K562 (cell line): ENCODE results near the gene ABLIM1.

ENCODE experiments used
- ARID2 ChIP-seq: fragments of 450-650 bp; IDR thresholded peaks from 2 replicates; pipeline ENCODE4 v1.6.1; 2017; ENCODE audit warnings: antibody characterized with exemption, mild to moderate bottlenecking
- FOS ChIP-seq: IDR thresholded peaks from 3 replicates; pipeline ENCODE4 v1.6.1; 2011; ENCODE audit not compliant: insufficient read length; ENCODE audit errors: extremely low read depth
- FOXA1 ChIP-seq: fragments of 450-650 bp; IDR thresholded peaks from 2 replicates; pipeline ENCODE4 v1.6.1; 2016; ENCODE audit warnings: mild to moderate bottlenecking, borderline replicate concordance
- JUND ChIP-seq, 2 experiments: IDR thresholded peaks; 2 replicates in 1 of 2; 3 replicates in 1 of 2; pipeline ENCODE4 v1.6.1; 2011; ENCODE audit warnings: borderline replicate concordance in 2 of 2, low read depth in 2 of 2, low read length in 2 of 2, improper control_type of control experiment in 1 of 2, missing biosample characterization in 1 of 2, missing genetic modification characterization in 1 of 2, missing genetic modification reagents in 1 of 2
- KLF13 ChIP-seq: fragments of 450-650 bp; IDR thresholded peaks from 2 replicates; pipeline ENCODE4 v1.6.1; 2016; ENCODE audit warnings: missing genetic modification characterization, low read depth, mild to moderate bottlenecking, missing compliant biosample characterization, moderate library complexity, borderline replicate concordance
- PHB2 ChIP-seq: fragments of 450-650 bp; IDR thresholded peaks from 2 replicates; pipeline ENCODE4 v1.6.1; 2017; ENCODE audit warnings: low read depth
- ZFP36 ChIP-seq: fragments of 150-350 bp; IDR thresholded peaks from 2 replicates; pipeline ENCODE4 v1.6.1; 2018; ENCODE audit warnings: low read length, low read depth; ENCODE audit not compliant: partially characterized antibody
- ZNF644 ChIP-seq: fragments of 200-800 bp; sonication (Bioruptor generic); IDR thresholded peaks from 2 replicates; pipeline ENCODE4 v1.6.1; 2016; ENCODE audit warnings: low read depth, missing genetic modification characterization, missing compliant biosample characterization
- TF ChIP-seq, protein P1 (sequence below), 3 experiments: IDR thresholded peaks in 2 of 3; conservative IDR thresholded peaks in 1 of 3; 2 replicates each; pipeline ENCODE4 v1.5.1; 2011 to 2012; ENCODE audit warnings: low read length in 3 of 3, mild to moderate bottlenecking in 3 of 3, control low read depth in 2 of 3, improper control_type of control experiment in 1 of 3, inconsistent platforms in 1 of 3, low read depth in 1 of 3, mixed read lengths in 1 of 3, moderate library complexity in 1 of 3; ENCODE audit not compliant: insufficient read depth in 2 of 3
- TF ChIP-seq, protein P2 (sequence below): sonication (generic); formaldehyde crosslinking; IDR thresholded peaks from 2 replicates; pipeline ENCODE4 v1.9.0; 2022; ENCODE audit warnings: mild to moderate bottlenecking, missing genetic modification reagents
- TF ChIP-seq, protein P3 (sequence below): conservative IDR thresholded peaks from 2 replicates; pipeline ENCODE4 v1.6.1; 2011; ENCODE audit warnings: low read depth, mild to moderate bottlenecking, low read length; ENCODE audit not compliant: control insufficient read depth
- TF ChIP-seq, protein P4 (sequence below): sonication (generic); formaldehyde crosslinking; IDR thresholded peaks from 2 replicates; pipeline ENCODE4 v1.8.0; 2022; ENCODE audit warnings: missing genetic modification reagents, mild to moderate bottlenecking, borderline replicate concordance

DNA sequence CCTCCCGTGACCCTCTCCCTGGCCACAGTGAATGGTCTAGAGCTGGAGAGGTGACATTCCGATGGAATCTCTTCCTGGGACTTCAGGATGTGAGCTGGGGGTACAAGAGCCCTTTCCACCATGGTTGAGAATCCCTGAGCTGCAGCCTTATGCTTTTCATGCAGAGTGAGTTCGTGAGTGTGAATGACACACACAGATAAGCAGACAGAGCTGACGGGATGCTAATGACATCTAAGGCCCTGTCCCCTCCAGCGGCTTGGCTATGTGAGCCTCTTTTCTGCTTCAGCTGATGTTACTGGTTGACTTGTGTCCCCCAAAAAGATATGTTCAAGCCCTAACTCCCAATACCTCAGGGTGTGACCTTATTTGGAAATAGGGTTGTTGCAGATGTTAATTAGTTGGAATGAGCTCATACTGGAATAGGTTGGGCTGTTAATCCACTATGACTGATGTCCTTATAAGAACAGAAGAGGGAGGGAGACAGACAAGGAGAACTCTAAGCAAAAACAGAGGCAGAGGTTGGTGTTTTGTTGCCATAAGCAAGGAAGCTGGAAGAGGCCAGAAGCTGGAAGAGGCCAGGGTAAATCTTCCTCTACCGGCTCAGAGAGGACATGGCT, 142.7 kb downstream of the ABLIM1 start:
- TF ChIP-seq ZNF644 (tag) (no peak), FOXA1 (no peak), FOS (no peak), KLF13 (tag) (no peak), JUND (IDR thresholded peaks at IDR 0.05; ENCODE audit: borderline replicate concordance, low read depth, low read length) (no peak), JUND (tag; IDR thresholded peaks at IDR 0.05; ENCODE audit: borderline replicate concordance, low read depth, low read length) (no peak), PHB2 (no peak), ZFP36 (no peak), ARID2 (no peak)
- TF ChIP-seq, protein P1, sequence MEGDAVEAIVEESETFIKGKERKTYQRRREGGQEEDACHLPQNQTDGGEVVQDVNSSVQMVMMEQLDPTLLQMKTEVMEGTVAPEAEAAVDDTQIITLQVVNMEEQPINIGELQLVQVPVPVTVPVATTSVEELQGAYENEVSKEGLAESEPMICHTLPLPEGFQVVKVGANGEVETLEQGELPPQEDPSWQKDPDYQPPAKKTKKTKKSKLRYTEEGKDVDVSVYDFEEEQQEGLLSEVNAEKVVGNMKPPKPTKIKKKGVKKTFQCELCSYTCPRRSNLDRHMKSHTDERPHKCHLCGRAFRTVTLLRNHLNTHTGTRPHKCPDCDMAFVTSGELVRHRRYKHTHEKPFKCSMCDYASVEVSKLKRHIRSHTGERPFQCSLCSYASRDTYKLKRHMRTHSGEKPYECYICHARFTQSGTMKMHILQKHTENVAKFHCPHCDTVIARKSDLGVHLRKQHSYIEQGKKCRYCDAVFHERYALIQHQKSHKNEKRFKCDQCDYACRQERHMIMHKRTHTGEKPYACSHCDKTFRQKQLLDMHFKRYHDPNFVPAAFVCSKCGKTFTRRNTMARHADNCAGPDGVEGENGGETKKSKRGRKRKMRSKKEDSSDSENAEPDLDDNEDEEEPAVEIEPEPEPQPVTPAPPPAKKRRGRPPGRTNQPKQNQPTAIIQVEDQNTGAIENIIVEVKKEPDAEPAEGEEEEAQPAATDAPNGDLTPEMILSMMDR (IDR thresholded peaks at IDR 0.05 in 2 of 3, conservative IDR thresholded peaks at IDR 0.05 in 1 of 3; ENCODE audit: insufficient read depth in 2 of 3, low read depth in 1 of 3, low read length in 3 of 3): no peak
- TF ChIP-seq, protein P2, sequence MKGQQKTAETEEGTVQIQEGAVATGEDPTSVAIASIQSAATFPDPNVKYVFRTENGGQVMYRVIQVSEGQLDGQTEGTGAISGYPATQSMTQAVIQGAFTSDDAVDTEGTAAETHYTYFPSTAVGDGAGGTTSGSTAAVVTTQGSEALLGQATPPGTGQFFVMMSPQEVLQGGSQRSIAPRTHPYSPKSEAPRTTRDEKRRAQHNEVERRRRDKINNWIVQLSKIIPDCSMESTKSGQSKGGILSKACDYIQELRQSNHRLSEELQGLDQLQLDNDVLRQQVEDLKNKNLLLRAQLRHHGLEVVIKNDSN (CRISPR knock-in tag): no peak
- TF ChIP-seq, protein P3, sequence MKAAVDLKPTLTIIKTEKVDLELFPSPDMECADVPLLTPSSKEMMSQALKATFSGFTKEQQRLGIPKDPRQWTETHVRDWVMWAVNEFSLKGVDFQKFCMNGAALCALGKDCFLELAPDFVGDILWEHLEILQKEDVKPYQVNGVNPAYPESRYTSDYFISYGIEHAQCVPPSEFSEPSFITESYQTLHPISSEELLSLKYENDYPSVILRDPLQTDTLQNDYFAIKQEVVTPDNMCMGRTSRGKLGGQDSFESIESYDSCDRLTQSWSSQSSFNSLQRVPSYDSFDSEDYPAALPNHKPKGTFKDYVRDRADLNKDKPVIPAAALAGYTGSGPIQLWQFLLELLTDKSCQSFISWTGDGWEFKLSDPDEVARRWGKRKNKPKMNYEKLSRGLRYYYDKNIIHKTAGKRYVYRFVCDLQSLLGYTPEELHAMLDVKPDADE: no peak
- TF ChIP-seq, protein P4, sequence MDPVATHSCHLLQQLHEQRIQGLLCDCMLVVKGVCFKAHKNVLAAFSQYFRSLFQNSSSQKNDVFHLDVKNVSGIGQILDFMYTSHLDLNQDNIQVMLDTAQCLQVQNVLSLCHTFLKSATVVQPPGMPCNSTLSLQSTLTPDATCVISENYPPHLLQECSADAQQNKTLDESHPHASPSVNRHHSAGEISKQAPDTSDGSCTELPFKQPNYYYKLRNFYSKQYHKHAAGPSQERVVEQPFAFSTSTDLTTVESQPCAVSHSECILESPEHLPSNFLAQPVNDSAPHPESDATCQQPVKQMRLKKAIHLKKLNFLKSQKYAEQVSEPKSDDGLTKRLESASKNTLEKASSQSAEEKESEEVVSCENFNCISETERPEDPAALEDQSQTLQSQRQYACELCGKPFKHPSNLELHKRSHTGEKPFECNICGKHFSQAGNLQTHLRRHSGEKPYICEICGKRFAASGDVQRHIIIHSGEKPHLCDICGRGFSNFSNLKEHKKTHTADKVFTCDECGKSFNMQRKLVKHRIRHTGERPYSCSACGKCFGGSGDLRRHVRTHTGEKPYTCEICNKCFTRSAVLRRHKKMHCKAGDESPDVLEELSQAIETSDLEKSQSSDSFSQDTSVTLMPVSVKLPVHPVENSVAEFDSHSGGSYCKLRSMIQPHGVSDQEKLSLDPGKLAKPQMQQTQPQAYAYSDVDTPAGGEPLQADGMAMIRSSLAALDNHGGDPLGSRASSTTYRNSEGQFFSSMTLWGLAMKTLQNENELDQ (CRISPR knock-in tag): no peak
